Measurements from ENCODE around the gene ZBTB42.
A peak's percentile ranks its signal among the peaks of the same experiment; 100 is the strongest.
"Not testable (repeated sequence)": the region's sequence is repeated elsewhere in the genome, so short reads cannot be mapped to it uniquely, and the experiment has no call there.

Gene ZBTB42

GRCh38 chr14:104826861-104827176 is 25.9 kb downstream of the ZBTB42 start:
- no peak for DNase-seq (ENCODE audit: low read depth)
- H3K4me3 ChIP-seq (ENCODE audit: low read depth, low read length): peak overlapping the region; percentile 56
- no peak for TF ChIP-seq CTCF (IDR thresholded peaks at IDR 0.05; ENCODE audit: low read depth, low read length, missing control alignments)
- in situ Hi-C loops (cut with HindIII; ENCODE audit: low sequenced_read_pairs): loop anchor here (10.0 kb wide), 2 partner anchors 52 to 228 kb away; no protein-coding TSS in a partner anchor

GRCh38 chr14:104827177-104828055 is 26.5 kb downstream of the ZBTB42 start:
- in situ Hi-C loops (cut with HindIII; ENCODE audit: low sequenced_read_pairs): loop anchor here (10.0 kb wide), 2 partner anchors 53 to 227 kb away; no protein-coding TSS in a partner anchor
- H3K4me3 ChIP-seq (ENCODE audit: low read depth, low read length): peak overlapping the region; percentile 56
- no peak for DNase-seq (ENCODE audit: low read depth)
- TF ChIP-seq CTCF (IDR thresholded peaks at IDR 0.05; ENCODE audit: low read depth, low read length, missing control alignments): peak; percentile 63

- no peak for TF ChIP-seq CTCF (IDR thresholded peaks at IDR 0.05; ENCODE audit: low read depth, low read length, missing control alignments)
- DNase-seq (ENCODE audit: low read depth): no peak
- in situ Hi-C loops (cut with HindIII; ENCODE audit: low sequenced_read_pairs): no loop called here
- H3K4me3 ChIP-seq (ENCODE audit: low read depth, low read length): no peak overlapping the region
Measured at GRCh38 chr14:104830781-104831180, 29.9 kb downstream of the ZBTB42 start.

GRCh38 chr14:104836171-104836935 is 35.5 kb downstream of the ZBTB42 start:
- H3K4me3 ChIP-seq (ENCODE audit: low read depth, low read length); in situ Hi-C loops (cut with HindIII; ENCODE audit: low sequenced_read_pairs); DNase-seq (ENCODE audit: low read depth): not testable (repeated sequence)

- no peak for TF ChIP-seq CTCF (IDR thresholded peaks at IDR 0.05; ENCODE audit: low read depth, low read length, missing control alignments)
- H3K4me3 ChIP-seq (ENCODE audit: low read depth, low read length): no peak overlapping the region
- in situ Hi-C loops (cut with HindIII; ENCODE audit: low sequenced_read_pairs): no loop called here
- DNase-seq (ENCODE audit: low read depth): no peak
Measured at GRCh38 chr14:104841730-104842129, 40.8 kb downstream of the ZBTB42 start.

- no peak for DNase-seq (ENCODE audit: low read depth)
- TF ChIP-seq CTCF (IDR thresholded peaks at IDR 0.05; ENCODE audit: low read depth, low read length, missing control alignments): no peak
- no peak overlapping the region for H3K4me3 ChIP-seq (ENCODE audit: low read depth, low read length)
- in situ Hi-C loops (cut with HindIII; ENCODE audit: low sequenced_read_pairs): no loop called here
Measured at GRCh38 chr14:104843006-104843405, 42.1 kb downstream of the ZBTB42 start.

Data from astrocyte of the cerebellum (primary cell).